HCEC 1CT (cell line): Measurements from ENCODE around the gene MARCHF9.

Source experiments
- DNase-seq: peaks from one replicate; pipeline ENCODE4 v3.0.0-alpha.2; 2017

MARCHF9 gene

GRCh38 chr12:57807285-57807684, 52.4 kb downstream of the MARCHF9 start:
- DNase-seq, result no peak

GRCh38 chr12:57808351-57808750, 53.4 kb downstream of the MARCHF9 start:
- no peak for DNase-seq

- DNase-seq, result no peak
Measured at GRCh38 chr12:57809425-57809824, 54.5 kb downstream of the MARCHF9 start.
